Endothelial cell of umbilical vein (primary cell): ENCODE measurements around the gene CLDN16. TPM values are rescaled to one million over a fixed set of nuclear protein-coding genes. Genes with fewer than 3 reads are reported as not detected.

Source experiments
- BruUV-seq: library from RNA; stranded (reverse); fragments of 400-500 nt; replicated peaks from 2 replicates; lab custom pipeline; 2021; lab: Mats Ljungman, UMichigan
- CTCF ChIA-PET: fragments of 300-600, 350-600 bp; sonication (Branson Sonifier 250); formaldehyde crosslinking; loops from one replicate; lab custom pipeline; 2021; ENCODE audit warnings: antibody characterized with exemption, inconsistent platforms; lab: Charles Lee
- POLR2A ChIA-PET: fragments of 300-600, 350-600 bp; sonication (Branson Sonifier 250); formaldehyde crosslinking; loops from one replicate; lab custom pipeline; 2021; ENCODE audit warnings: antibody characterized with exemption, inconsistent platforms; lab: Charles Lee
- DNase-seq: peaks from one replicate; pipeline ENCODE4 v3.0.0-alpha.2; 2011; ENCODE audit warnings: low read depth, low spot score
- FAIRE-seq: peaks from 2 replicates; lab custom pipeline; 2011; peaks lifted over from hg19 to GRCh38; lab: Jason Lieb, UNC
- H2AFZ ChIP-seq: 2 replicates; pipeline ENCODE4 v1.6.0; 2012; ENCODE audit warnings: low read depth, low read length, control low read depth, inconsistent platforms
- H3K27ac ChIP-seq: 2 replicates; pipeline ENCODE4 v1.5.1; 2011; ENCODE audit warnings: low read depth, mild to moderate bottlenecking, control low read depth, low read length, moderate library complexity; ENCODE audit not compliant: insufficient read depth
- H3K27me3 ChIP-seq, 2 experiments: 2 replicates each; pipeline versions ENCODE4 v1.6.0 to v1.6.1; 2011; ENCODE audit warnings: low read length in 2 of 2, mixed read lengths in 1 of 2; ENCODE audit not compliant: control insufficient read depth in 2 of 2, insufficient read depth in 2 of 2
- H3K36me3 ChIP-seq, 2 experiments: 2 replicates in 1 of 2; 3 replicates in 1 of 2; pipeline ENCODE4 v1.5.1; 2011; ENCODE audit warnings: low read length in 2 of 2, mild to moderate bottlenecking in 1 of 2, moderate library complexity in 1 of 2; ENCODE audit not compliant: control insufficient read depth in 2 of 2, insufficient read depth in 2 of 2; ENCODE audit errors: extremely low read depth in 1 of 2
- H3K4me1 ChIP-seq: 3 replicates; pipeline ENCODE4 v1.5.1; 2011; ENCODE audit warnings: mild to moderate bottlenecking, low read length; ENCODE audit not compliant: control insufficient read depth, insufficient read depth; ENCODE audit errors: extremely low read depth
- H3K4me2 ChIP-seq: 2 replicates; pipeline ENCODE4 v1.6.1; 2011; ENCODE audit warnings: low read length, control low read depth, mixed read lengths; ENCODE audit not compliant: insufficient read depth
- H3K4me3 ChIP-seq, 3 experiments: fragments of 200-600 bp in 1 of 3; sonication (generic), shearing (Covaris generic) in 1 of 3; replicated peaks in 1 of 3; 2 replicates each; pipeline ENCODE4 v1.5.1; 2011 to 2016; ENCODE audit warnings: control low read depth in 3 of 3, low read length in 3 of 3, mild to moderate bottlenecking in 2 of 3, inconsistent platforms in 1 of 3, low read depth in 1 of 3, moderate library complexity in 1 of 3; ENCODE audit not compliant: insufficient read depth in 1 of 3
- H3K79me2 ChIP-seq: 2 replicates; pipeline ENCODE4 v1.6.0; 2012; ENCODE audit warnings: low read length, inconsistent platforms; ENCODE audit not compliant: control insufficient read depth, insufficient read depth
- H3K9ac ChIP-seq: replicated peaks from 2 replicates; pipeline ENCODE3; 2011; ENCODE audit warnings: low read length, control low read depth; ENCODE audit not compliant: insufficient read depth; ENCODE audit errors: extremely low read depth
- H3K9me1 ChIP-seq: replicated peaks from 3 replicates; pipeline ENCODE4 v1.6.0; 2011; ENCODE audit warnings: mild to moderate bottlenecking, low read length; ENCODE audit not compliant: control insufficient read depth, insufficient read depth; ENCODE audit errors: extremely low read depth
- H3K9me3 ChIP-seq: replicated peaks from 2 replicates; pipeline ENCODE4 v1.5.1; 2012; ENCODE audit warnings: low read length, inconsistent platforms; ENCODE audit not compliant: control insufficient read depth, insufficient read depth
- H4K20me1 ChIP-seq: replicated peaks from 2 replicates; pipeline ENCODE3; 2011; ENCODE audit warnings: mild to moderate bottlenecking, low read length; ENCODE audit not compliant: control insufficient read depth, insufficient read depth; ENCODE audit errors: extremely low read depth
- EZH2 ChIP-seq: IDR thresholded peaks from 2 replicates; pipeline ENCODE4 v1.6.1; 2012; ENCODE audit warnings: borderline replicate concordance, low read depth, mild to moderate bottlenecking, moderate library complexity, low read length, inconsistent platforms; ENCODE audit not compliant: severe bottlenecking
- FOS ChIP-seq: IDR thresholded peaks from 2 replicates; pipeline ENCODE4 v1.6.1; 2011; ENCODE audit warnings: mild to moderate bottlenecking, low read length, moderate library complexity, borderline replicate concordance; ENCODE audit not compliant: insufficient read depth
- GATA2 ChIP-seq: IDR thresholded peaks from 2 replicates; pipeline ENCODE4 v1.7.0; 2011; ENCODE audit warnings: low read depth, mild to moderate bottlenecking, moderate library complexity, mixed read lengths, low read length; ENCODE audit not compliant: insufficient read length, insufficient read depth
- JUN ChIP-seq: IDR thresholded peaks from 2 replicates; pipeline ENCODE4 v1.6.1; 2011; ENCODE audit warnings: borderline replicate concordance, low read depth; ENCODE audit not compliant: insufficient read length, insufficient read depth
- MYC ChIP-seq: IDR thresholded peaks from one replicate; pipeline ENCODE4 v1.6.1; 2011; ENCODE audit warnings: mild to moderate bottlenecking, low read depth, low read length
- POLR2A ChIP-seq: IDR thresholded peaks from 2 replicates; pipeline ENCODE4 v1.6.1; 2012; ENCODE audit warnings: low read depth, mild to moderate bottlenecking, control low read depth, low read length
- POLR2AphosphoS5 ChIP-seq: IDR thresholded peaks from 2 replicates; pipeline ENCODE4 v1.6.1; 2012; ENCODE audit warnings: low read depth, mild to moderate bottlenecking, control low read depth, low read length, moderate library complexity; ENCODE audit not compliant: insufficient read depth
- dilution Hi-C: fragments of 300-500 bp; cut with MboI; formaldehyde crosslinking; loops from one replicate; pipeline ENCODE4 v1.15.0; 2019; ENCODE audit warnings: low sequenced_read_pairs; ENCODE audit not compliant: extremely low pct_ligation_motif_present
- intact Hi-C: fragments of 100-400 bp; cut with micrococcal nuclease; formaldehyde crosslinking; loops from one replicate; pipeline ENCODE4 v1.10.0; 2022
- polyA plus RNA-seq, 4 experiments: library from polyadenylated mRNA; depleted of rRNA in 3 of 4; stranded (reverse) in 3 of 4; unstranded in 1 of 4; fragments of >200 nt; gene quantifications; 2 replicates each; pipeline versions ENCODE4 v1.2.1 to v1.2.3, GENCODE V29; 2011 to 2012; ENCODE audit warnings: missing spikeins in 1 of 4
- total RNA-seq: library from RNA; stranded (reverse); gene quantifications from 2 replicates; pipeline ENCODE4 v1.2.3, GENCODE V29; 2021
- TF ChIP-seq, protein P1 (sequence below), 2 donors: IDR thresholded peaks; 1 replicate in 1 of 2; 2 replicates in 1 of 2; pipeline ENCODE4 v1.5.1; 2011; ENCODE audit warnings: low read length in 2 of 2, mild to moderate bottlenecking in 2 of 2, moderate library complexity in 2 of 2, control low read depth in 1 of 2, inconsistent platforms in 1 of 2, low read depth in 1 of 2; ENCODE audit not compliant: insufficient read depth in 1 of 2; ENCODE audit errors: extremely low read depth in 1 of 2
- TF ChIP-seq, protein P2 (sequence below): IDR thresholded peaks from 2 replicates; pipeline ENCODE4 v1.6.1; 2011; ENCODE audit not compliant: insufficient read depth, insufficient read length

Gene CLDN16
- total and polyA plus RNA-seq, 2 donors (not counting 3 experiments of a cell fraction or from before 2014, with no cell fraction given): 0.01 TPM; not detected in 1

DNA sequence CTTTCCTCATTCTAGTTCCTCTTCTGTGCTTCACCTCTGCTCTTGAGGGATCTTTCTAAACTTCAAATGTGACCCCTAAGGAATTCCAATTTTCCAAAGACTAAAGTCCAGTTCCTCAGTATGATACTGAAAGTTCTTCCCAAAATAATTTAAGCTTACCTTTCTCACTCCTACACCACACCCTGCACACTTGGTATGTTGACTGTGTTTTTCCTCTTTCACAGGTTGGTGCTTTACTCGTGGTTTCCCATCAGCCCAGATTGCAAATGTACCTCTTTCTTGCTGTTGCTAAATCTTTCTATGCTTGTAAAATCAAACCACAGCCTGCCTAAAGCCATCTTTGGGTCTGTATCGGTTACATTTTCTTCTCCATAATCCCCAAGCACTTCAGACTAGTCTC, 30.5 kb upstream of the CLDN16 start:
- ChIA-PET CTCF (interaction anchor here (1.5 kb wide), 1 partner anchor 67 kb away, joined by 5 read pairs; no protein-coding TSS in a partner anchor), POLR2A (no interaction called here)
- H3K4me3 ChIP-seq: no peak overlapping the region
- no peaks in the 10 kb centered on the region for H3K79me2 ChIP-seq
- H2AFZ ChIP-seq: no peak overlapping the region
- DNase-seq (no peak), FAIRE-seq (no peak)
- dilution Hi-C loops: no loop called here
- H3K4me1 ChIP-seq: no peaks in the 10 kb centered on the region
- no peak overlapping the region for H3K9ac ChIP-seq
- BruUV-seq: no TSS peak
- H3K36me3 ChIP-seq: no peaks in the 10 kb centered on the region
- no peaks in the 10 kb centered on the region for H3K9me1 ChIP-seq
- no peaks in the 10 kb centered on the region for H3K9me3 ChIP-seq
- no peaks in the 10 kb centered on the region for H3K27me3 ChIP-seq
- TF ChIP-seq, protein P1, sequence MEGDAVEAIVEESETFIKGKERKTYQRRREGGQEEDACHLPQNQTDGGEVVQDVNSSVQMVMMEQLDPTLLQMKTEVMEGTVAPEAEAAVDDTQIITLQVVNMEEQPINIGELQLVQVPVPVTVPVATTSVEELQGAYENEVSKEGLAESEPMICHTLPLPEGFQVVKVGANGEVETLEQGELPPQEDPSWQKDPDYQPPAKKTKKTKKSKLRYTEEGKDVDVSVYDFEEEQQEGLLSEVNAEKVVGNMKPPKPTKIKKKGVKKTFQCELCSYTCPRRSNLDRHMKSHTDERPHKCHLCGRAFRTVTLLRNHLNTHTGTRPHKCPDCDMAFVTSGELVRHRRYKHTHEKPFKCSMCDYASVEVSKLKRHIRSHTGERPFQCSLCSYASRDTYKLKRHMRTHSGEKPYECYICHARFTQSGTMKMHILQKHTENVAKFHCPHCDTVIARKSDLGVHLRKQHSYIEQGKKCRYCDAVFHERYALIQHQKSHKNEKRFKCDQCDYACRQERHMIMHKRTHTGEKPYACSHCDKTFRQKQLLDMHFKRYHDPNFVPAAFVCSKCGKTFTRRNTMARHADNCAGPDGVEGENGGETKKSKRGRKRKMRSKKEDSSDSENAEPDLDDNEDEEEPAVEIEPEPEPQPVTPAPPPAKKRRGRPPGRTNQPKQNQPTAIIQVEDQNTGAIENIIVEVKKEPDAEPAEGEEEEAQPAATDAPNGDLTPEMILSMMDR (IDR thresholded peaks at IDR 0.05; ENCODE audit: extremely low read depth in 1 of 2, insufficient read depth in 1 of 2, low read depth in 1 of 2, low read length in 2 of 2): no peak
- TF ChIP-seq GATA2 (no peak), MYC (no peak), JUN (no peak), EZH2 (no peak), POLR2A (no peak), POLR2AphosphoS5 (no peak), FOS (no peak)
- TF ChIP-seq, protein P2, sequence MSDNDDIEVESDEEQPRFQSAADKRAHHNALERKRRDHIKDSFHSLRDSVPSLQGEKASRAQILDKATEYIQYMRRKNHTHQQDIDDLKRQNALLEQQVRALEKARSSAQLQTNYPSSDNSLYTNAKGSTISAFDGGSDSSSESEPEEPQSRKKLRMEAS: no peak
- intact Hi-C loops: no loop called here
- H3K27ac ChIP-seq: no peak overlapping the region
- H3K4me2 ChIP-seq: no peak overlapping the region
- H4K20me1 ChIP-seq: no peaks in the 10 kb centered on the region
